Tongue (tissue), 2 donors: ENCODE results near the gene RNF212B. TPM values are rescaled to one million over a fixed set of nuclear protein-coding genes. Genes with fewer than 3 reads are reported as not detected.
A peak's percentile ranks its signal among the peaks of the same experiment; 100 is the strongest.
"Not testable (repeated sequence)": the region's sequence is repeated elsewhere in the genome, so short reads cannot be mapped to it uniquely, and the experiment has no call there.

ENCODE experiments used
- DNase-seq: peaks from one replicate; pipeline ENCODE4 v3.0.0-alpha.2; 2015
- total RNA-seq: library from RNA; depleted of rRNA; stranded (reverse); fragments of >200 nt; gene quantifications from one replicate; pipeline ENCODE4 v1.2.3, GENCODE V29; 2014

RNF212B gene
- total RNA-seq, 1 donor from 2014 or later: not detected

DNA sequence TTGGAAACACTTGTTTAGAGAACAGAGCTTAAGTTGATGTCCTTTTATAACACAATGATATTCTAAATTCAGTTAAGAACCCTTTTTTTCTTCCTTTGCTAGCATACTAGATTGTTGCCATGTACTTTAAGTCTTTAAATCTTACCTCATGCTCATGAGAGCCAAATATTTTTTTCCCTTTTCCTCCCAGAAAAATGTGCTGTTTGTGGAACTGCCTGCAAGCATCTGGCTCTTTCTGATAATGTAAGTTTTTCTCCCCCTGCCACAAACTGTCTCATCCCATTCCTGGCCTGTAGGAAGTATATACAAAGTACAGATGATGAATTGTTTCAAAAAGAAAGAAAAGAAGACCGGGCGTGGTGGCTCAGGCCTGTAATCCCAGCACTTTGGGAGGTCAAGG lies 5.3 kb downstream of the RNF212B start:
- DNase-seq: peak; percentile 37

DNA sequence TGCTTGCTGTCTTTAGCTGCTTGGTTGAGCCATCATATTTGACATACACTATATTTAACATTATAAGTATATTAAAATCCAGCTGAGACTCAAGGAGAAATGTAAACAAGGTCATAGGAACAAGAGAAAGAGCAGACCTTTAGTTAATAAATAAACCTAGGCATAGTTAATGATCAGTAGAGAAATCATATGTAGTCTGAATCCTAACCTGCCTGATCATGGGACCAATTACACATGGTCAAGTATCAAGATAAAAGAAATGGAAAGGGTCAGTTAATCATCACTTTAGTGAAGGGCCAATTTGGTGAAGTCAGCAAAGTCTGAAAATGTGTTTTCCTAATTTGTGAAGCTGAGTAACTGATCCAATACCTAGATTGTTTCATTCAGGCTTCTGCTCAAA lies 7.5 kb downstream of the RNF212B start:
- DNase-seq: no peak

DNA sequence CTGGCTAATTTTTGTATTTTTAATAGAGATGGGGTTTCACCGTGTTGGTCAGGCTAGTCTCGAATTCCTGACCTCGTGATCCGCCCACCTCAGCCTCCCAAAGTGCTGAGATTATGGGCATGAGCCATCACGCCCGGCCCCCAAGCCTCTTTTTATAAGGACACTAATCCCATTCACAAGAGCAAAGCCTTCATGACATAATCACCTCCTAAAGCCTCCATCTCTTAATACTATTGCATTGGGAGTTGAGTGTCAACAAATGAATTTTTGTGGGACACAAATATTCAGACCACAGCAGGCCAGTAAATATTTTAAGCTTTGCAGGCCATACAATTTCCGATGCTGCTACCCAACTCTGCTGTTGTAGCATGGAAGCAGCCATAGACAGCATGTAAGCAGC lies 10.9 kb downstream of the RNF212B start:
- DNase-seq: no peak

DNA sequence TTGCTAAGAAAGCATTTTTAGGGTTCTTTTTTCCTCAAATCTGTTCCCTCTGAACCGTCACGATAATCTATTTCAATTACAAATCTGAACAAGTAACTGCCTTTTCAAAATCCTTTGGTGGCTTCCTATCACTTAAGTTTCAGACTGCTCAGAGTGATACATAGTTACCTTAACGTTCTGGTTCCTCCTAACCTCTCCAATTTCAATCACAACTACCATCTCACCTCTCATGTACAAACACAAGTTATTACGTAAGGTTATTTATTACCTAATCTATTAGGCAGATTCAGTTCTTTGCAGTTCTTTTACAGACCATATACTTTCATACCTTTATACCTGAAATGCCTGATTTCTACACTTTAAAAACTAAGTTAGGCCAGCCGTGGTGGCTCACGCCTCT lies 12.1 kb downstream of the RNF212B start:
- no peak for DNase-seq

DNA sequence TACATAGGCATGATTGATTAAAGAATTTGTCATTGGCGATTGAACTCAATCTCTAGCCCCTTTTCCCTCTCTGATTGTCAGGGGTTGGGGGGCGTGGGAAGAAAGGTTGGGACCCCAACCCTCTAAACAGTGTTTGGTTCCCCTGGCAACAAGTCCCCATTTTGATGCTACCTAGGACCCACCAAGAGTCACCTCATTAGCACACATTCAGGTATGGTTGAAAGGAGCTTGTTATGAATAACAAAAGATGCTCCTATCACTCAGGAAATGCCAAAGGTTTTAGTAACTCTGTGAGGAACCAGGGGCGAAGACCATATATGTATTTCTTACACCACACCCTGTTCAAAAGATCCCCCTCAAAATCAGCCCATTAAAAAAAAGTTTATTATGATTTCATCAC lies 14.3 kb downstream of the RNF212B start:
- no peak for DNase-seq

DNA sequence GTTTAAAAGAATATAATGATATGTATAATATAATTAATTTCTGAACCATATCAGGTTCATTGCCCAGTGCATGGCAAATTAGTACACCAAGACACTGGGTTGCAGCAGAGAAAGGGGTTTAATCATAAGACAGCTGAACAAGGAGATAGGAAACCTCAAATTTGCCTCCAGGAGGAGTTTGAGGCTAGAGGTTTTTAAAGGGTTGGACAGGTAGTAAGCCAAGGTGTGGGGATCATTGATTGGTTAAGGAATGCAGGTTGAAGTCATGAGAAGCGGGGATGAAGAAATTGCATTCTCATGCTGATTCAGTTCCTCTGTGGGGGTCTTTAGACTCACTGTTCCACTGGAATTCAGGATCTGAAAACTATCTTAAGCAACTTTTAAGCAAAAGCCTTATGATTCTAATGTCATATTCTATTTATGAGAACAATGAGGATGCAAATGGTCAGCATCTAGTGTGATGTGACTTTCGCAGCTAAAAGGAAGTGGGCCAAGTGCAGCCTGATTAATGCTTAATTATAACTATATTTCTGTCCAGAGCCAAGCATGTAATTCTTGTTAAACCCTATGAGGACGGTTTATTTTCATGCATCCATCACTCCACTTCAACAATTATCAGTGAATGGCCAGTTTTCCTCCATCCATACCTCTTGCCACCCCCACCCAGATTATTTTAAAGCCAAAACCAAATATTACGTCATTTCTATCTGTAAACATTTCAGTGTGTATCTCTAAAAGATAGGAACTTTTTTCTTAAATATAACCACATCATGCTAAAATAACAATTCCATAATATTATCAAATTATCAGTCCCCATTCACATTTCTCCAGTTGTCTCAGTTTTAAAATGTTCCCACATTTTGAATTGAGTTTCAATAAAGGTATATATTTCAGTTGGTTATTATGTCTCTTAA lies 14.9 kb downstream of the RNF212B start:
- no peak for DNase-seq

DNA sequence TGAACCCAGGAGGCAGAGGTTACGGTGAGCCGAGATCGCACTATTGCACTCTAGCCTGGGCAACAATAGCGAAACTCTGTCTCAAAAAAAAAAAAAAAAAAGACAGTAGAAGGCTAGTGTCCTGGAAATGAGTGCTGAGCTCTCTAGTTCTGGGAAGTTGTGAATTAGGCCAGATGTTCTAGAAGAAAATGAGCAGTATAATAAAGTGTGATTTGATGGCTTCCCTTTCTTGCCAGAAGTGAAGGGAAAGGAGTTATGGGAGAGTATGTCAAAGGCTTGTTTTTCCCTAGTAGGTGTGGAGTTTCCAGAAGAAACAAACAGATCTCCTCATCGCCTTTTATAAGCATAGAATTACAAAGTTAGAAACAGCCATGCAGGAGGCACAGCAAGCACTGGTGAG lies 20.5 kb downstream of the RNF212B start:
- no peak for DNase-seq

DNA sequence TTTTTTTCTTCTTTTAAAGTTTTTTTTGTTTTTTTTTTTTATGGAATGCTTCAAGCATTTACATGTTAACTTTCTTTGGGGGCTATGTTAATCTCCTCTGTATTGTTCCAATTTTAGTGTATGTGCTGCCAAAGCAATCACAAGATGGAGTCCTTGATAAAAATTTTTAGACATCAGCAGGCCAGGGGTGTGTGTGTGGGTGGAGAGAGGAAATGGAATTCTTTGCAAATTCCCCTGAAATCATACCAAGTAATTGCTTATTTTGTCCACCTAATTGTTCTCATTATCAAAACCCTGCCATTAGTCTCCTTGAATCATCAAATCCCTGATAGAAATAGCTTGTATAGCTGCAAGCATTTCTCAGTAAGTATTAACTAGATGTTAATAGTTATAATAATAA lies 21.7 kb downstream of the RNF212B start:
- no peak for DNase-seq

DNA sequence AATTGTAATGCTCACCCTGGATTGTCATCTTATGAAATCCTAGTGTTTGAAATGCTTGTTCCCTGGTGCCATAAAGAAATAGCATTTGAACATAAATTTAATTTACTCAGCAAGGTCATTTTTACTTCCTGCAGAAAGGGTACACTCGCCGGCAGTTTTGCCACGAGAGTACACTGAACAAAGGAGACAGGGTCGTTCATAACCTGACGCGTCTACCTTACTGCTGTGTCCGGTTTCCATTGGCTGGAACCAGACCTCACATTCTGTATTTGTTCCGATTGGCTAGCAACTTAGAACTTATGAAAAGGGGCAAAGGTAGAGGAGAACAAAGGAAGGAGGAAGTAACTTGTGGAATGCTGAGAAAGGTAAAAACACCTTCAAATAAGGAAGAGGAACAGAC lies 23.1 kb downstream of the RNF212B start:
- DNase-seq: not testable (repeated sequence)

DNA sequence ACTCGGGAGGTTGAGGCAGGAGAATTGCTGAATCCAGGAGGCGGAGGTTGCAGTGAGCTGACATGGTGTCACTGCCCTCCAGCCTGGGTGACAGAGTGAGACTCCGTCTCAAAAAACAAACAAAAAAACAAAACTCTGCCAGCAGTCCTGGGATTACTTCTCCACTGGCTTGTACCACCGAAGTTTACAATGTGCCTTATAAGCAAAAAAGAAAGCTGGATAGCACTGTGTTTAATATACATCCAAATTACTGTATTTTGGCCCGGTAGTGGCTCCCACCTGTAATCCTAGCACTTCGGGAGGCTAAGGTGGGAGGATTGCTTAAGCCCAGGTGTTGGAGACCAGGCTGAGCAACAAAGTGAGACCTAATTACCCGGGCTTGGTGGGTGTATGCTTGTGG lies 31.5 kb downstream of the RNF212B start:
- no peak for DNase-seq

DNA sequence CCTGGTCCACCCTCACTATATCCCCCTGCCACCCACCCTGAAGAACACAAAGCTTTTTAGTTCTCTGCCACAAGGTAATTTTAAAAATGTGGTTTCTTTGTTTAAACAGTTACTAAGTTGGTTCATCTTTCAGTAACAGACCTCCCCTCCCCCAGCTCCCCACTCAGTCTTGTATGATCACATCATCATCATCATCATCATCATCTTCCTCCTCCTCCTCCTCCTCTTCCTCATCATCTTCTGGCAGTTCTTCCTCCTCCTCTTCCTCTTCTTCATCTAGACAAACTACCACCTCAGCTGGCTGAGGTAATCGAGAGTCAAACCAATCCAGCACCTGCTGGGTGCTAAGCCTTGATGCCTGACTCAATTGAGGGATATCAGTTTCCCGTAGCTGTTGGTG lies 37.7 kb downstream of the RNF212B start:
- DNase-seq: no peak

DNA sequence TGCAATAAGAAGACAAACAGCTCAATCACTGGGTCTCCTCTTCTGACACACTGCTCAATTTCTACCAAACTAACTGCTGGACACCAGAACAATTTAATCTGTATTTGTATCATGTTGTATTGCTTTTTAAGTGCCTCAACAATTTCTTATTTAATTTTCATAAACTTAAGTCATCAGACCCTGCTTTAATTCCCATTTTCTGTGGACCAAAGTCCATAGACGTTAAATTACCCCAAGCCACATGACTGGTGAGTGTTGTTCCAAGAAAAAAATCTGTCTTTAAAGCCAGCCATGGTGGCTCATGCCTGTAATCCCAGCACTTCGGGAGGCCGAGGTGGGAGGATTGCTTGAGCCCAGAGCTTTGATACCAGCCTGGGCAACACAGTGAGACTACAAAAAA lies 39.5 kb downstream of the RNF212B start:
- no peak for DNase-seq

DNA sequence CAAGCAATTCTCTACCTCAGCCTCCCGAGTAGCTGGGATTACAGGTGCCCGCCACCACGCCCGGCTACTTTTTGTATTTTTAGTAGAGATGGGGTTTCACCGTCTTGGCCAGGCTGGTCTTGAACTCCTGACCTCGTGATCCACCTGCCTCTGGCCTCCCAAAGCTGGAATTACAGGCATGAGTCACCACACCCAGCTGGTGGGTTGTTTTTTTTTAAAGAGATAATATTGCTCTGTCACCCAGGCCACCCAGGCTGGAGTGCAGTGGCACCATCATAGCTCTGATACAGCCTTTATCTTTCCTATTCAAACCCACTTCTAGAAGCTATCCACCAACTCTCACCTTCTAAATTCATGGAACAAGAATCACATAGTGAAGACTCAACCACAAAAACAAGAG lies 40.2 kb downstream of the RNF212B start:
- not testable (repeated sequence) for DNase-seq

DNA sequence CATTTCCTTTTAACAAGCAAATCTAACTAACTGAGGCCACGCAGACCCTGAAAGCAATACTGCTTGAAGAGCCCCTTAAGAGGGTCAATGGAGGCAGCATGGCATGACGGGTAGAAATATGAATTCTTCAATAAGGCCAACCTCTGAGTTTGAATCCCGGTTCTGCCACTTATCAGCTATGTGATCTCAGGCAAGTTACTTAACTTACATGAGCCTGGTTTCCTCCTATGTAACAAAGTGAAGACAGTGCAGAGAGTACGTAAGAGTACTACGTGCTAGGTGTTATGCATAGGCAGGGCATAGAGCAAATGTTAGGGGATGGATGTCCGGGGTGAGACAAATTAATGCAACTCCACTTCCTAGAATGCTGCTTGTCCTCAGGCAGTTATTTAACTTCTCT lies 43.5 kb downstream of the RNF212B start:
- DNase-seq: no peak

DNA sequence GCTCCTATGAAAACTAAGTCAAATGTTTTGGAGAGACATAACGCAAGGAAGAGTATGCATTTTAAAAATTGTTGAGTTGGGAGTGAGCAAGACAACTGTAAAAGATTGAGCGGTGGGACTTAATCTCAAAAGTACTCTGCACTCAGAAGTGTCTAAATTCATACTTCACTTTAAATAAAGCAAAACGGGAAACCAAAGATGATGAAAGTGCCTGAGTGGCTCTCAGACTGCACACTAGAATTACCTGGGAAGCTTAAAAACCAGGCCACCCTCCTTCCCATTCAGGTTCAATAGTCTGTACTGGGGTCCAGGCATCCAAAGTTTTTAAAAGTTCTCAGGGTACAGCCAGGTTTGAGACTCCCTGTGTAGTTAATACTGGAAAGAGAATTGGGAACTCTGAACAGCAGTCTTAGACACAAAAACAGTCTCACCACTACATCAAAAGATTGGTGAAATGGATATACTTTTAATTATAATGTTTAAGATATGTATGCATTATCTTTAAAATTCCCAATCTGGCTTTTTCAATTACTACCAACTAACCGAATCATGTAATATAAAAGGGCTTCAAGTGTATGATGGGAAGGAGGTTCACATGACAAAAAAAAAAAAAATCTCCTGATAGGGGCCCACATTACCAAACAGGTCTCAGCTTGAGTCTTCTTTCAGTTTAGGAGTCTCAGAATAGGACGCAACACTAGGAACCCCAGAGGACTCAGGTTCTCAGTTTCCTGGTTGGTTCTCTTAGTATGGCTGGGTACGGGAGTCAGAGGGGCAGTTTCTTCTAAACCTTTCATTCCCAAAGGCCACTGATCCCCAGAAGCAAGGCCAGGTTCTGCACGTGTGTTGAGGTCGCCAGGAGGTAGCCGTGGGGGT lies 47.2 kb downstream of the RNF212B start:
- peak; percentile 42 for DNase-seq

DNA sequence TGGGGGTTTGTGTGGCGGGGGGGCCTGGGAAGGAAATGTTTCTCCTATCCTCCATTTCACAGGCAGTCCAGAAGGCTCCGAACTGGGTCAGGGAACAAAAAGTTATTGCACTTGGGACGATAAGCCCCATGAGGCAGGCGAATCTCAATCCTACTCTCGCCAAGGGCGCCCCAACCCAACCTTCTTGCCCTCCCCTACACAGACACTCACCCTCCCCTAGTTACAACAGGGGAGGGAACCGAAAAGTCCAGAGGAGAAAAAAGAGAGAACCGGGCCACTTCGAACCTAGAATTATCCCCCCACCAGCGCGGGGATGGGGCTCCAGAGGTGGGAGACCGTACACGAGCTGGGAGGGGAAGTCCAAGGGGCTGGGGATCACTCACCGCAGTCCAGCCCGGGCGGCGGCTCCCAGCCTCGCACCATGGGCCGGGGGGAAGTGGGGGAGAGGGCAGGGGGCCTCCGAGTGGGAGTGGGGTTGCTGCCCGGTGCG lies 47.8 kb downstream of the RNF212B start:
- DNase-seq: no peak

DNA sequence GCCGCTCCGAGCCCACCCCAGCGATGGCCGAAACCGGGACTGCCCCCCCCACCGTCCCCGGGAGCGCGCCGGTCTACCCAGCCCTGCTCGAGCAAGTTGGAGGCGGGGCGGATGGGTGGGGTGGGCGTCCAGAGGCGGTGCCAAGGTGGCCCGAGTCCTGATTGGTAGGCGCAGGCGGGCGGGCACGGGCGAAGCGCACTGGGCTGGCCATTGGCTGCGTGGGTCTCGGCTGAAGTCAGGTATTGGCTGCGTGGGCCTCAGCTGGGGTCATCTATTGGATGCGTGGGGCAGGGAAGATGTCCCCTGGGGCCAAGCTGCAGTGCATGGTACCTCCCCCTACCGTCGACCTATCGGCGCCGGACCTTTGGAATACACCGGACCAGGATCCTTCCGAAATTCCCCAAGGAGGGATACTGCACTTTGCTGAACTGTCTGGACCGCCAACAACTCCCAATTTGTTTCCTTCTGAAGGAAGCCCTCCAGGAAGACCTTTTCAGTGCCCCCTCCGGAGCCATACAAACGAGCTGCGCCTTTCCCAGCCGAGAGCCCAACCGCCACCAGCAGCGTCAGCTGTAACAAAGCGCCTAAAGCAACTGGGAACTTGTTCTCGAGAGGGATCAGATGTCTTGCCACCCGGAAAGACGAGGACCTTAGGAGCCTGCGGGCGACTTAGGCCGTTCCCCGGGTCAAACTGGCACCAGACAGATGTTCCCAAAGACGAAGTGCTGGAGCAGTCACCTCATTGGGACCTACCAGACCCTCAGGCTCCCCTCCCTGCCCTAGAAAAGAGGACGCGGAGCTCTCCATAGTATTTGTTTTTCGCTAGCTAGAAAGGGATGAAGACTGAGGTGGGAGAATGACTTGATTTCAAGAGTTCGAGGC lies 48.5 kb downstream of the RNF212B start, which contains the start of gene HOMEZ:
Gene HOMEZ, minus strand, starts transcription at position 113 of the 882 bp plus-strand sequence. CDS start 180 bp downstream, outside the sequence.
- DNase-seq: peak; percentile 99

DNA sequence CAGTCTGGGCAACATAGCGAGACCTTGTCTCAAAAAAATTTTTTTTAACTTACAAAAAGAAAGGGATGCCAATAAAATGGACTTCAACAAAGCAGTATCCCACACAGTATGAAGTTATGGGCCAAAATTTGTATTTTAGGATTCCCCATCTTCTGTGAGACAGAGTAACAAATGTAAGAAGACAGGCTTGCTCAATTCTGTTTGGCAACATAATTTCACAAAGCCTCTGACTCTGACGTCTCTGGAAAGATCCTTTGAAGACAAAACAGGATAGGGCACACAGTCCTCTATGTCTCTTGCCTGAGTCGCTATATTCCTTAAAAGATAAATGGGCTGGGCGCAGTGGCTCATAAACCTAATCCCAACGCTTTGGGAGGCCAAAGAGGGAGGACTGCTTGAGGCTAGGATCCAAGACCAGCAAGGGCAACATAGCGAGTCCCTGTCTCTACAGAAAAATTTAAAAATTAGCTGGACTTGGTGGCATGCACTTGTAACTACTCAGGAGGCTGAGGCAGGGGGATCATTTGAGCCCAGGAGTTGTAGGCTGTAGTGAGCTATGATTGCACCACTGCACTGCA lies 49.3 kb downstream of the RNF212B start:
- no peak for DNase-seq

DNA sequence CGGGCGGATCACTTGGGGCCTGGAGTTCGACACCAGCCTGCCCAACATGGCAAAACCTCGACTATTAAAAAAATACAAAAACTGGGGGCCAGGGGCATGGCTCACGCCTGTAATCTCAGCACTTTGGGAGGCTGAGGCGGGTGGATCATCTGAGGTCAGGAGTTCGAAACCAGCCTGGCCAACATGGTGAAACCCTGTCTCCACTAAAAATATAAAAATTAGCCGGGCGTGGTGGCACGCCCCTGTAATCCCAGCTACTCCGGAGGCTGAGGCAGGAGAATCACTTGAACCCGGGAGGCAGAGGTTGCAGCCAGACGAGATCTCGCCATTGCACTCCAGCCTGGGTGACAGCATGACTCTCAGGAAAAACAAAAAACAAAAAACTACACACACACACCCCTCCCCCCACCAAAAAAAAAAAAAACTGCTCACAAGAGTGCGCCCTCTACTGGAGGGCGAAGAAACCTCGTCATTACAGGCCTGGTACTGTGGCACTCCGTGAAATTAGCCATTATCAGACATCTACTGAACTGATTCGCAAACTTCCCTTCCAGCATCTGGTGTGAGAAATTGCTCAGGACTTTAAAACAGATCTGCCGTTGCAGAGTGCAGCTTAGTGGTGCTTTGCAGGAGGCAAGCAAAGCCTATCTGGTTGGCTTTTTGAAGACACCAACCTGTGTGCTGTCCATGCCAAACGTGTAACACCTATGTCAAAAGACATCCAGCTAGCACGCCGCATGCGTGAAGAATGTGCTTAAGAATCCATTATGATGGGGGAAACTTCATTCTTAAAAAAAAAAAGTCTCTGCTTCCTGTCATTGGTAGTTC lies 57.2 kb downstream of the RNF212B start:
- peak; percentile 68 for DNase-seq

DNA sequence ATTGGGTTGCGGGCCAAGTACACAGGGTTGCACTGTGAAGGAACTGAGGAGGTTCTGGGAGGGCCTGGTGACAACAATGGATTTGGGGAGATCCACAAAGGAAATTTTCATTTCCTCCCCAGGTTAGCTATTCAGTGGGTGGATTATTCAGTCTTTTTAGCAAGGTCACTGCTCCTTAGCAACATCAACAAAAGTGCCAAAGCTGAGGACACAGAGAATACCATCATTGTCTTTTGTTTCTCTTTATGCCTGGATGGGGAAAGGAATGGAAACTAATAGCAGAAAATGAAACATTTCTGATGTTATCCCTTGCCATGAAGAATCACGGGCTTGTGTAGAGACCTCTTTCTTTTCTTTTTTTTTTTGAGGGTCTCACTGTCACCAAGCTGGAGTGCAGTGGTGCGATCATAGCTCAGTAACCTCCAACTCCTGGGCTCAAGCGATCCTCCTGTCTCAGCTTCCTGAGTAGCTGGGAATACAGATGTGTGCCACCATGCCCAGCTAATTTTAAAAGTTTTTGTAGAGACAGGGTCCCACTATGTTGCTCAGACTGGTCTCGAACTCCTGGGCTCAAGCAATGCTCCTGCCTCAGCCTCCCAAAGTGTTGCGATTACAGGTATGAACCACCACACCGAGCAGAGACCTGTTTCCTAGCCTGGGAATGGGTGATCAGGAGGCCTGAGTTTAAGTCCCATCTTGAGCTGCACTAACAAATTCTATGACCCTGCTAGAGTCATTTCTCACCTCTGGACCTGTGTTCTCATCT lies 58.5 kb downstream of the RNF212B start:
- DNase-seq: no peak
